ENCODE measurements around the gene CAMTA1. TPM values are rescaled to one million over a fixed set of nuclear protein-coding genes. Genes with fewer than 3 reads are reported as not detected.

Gene CAMTA1
- total and polyA plus RNA-seq, 4 donors: 18.0 to 93.5 (median 35.8) TPM

DNA sequence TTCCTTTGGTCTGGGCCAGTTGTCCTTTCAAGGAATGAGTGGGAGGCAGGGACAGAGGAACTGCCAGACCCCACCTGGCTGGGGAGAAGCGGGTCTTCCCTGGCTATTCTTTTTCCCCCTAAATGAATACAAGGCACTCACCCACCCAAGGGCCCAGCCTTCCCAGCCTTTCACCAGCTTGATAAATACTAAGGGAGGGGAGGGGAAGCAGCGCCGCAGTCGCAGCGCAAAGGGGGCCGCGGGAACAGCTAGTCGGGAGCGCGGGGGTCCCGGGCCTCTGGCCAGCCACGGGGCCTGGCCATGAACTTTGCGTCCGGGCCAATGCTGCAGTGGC lies 894.6 kb downstream of the CAMTA1 start:
- no peaks in the 10 kb centered on the region for H3K36me3 ChIP-seq (ENCODE audit: control insufficient read depth in 4 of 4, insufficient read depth in 3 of 4, low read depth in 1 of 4, low read length in 3 of 4)
- peaks cover 2 to 15% (median 3%) of the 10 kb centered on the region in 4 donors for H3K4me1 ChIP-seq (ENCODE audit: control insufficient read depth in 4 of 4, insufficient read depth in 4 of 4, low read length in 3 of 4)
- TF ChIP-seq YY1 (IDR thresholded peaks at IDR 0.05) (no peak), RXRA (IDR thresholded peaks at IDR 0.05) (no peak), TAF1 (conservative IDR thresholded peaks at IDR 0.05) (no peak), EGR1 (IDR thresholded peaks at IDR 0.05; ENCODE audit: low read depth in 2 of 2) (no peak), FOXA1 (IDR thresholded peaks at IDR 0.05) (no peak), HNF4G (IDR thresholded peaks at IDR 0.05) (no peak), HNF4A (conservative IDR thresholded peaks at IDR 0.05) (no peak), ZBTB33 (IDR thresholded peaks at IDR 0.05) (no peak), FOXA2 (IDR thresholded peaks at IDR 0.05) (no peak), REST (IDR thresholded peaks at IDR 0.05) (no peak), SP1 (IDR thresholded peaks at IDR 0.05) (no peak), GABPA (IDR thresholded peaks at IDR 0.05 in 1 of 2, conservative IDR thresholded peaks at IDR 0.05 in 1 of 2) (no peak), JUND (IDR thresholded peaks at IDR 0.05) (no peak), NR2F2 (IDR thresholded peaks at IDR 0.05) (no peak), RAD21 (IDR thresholded peaks at IDR 0.05) (no peak)
- TF ChIP-seq, protein P1, sequence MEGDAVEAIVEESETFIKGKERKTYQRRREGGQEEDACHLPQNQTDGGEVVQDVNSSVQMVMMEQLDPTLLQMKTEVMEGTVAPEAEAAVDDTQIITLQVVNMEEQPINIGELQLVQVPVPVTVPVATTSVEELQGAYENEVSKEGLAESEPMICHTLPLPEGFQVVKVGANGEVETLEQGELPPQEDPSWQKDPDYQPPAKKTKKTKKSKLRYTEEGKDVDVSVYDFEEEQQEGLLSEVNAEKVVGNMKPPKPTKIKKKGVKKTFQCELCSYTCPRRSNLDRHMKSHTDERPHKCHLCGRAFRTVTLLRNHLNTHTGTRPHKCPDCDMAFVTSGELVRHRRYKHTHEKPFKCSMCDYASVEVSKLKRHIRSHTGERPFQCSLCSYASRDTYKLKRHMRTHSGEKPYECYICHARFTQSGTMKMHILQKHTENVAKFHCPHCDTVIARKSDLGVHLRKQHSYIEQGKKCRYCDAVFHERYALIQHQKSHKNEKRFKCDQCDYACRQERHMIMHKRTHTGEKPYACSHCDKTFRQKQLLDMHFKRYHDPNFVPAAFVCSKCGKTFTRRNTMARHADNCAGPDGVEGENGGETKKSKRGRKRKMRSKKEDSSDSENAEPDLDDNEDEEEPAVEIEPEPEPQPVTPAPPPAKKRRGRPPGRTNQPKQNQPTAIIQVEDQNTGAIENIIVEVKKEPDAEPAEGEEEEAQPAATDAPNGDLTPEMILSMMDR (IDR thresholded peaks at IDR 0.05; ENCODE audit: low read depth, low read length, missing input control): no peak
- TF ChIP-seq, protein P2, sequence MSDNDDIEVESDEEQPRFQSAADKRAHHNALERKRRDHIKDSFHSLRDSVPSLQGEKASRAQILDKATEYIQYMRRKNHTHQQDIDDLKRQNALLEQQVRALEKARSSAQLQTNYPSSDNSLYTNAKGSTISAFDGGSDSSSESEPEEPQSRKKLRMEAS (IDR thresholded peaks at IDR 0.05): no peak
- DNase-seq (ENCODE audit: low spot score): no peak
- H3K9me3 ChIP-seq (ENCODE audit: control insufficient read depth in 4 of 4, low read length in 3 of 4): no peaks in the 10 kb centered on the region
- H3K27ac ChIP-seq (ENCODE audit: low read depth in 1 of 2, low read length in 2 of 2): peak overlapping the region in 1 of 2 donors; percentile 23
- H3K4me3 ChIP-seq (ENCODE audit: low read depth in 1 of 3, low read length in 3 of 3): peak overlapping the region in 2 of 3 donors; percentile 67 to 75
- no peaks in the 10 kb centered on the region for H3K27me3 ChIP-seq (ENCODE audit: control insufficient read depth in 4 of 4, insufficient read depth in 4 of 4, low read length in 3 of 4)
- WGBS: 12% methylated on average over 14 of the region's 14 CpGs
- no peak overlapping the region for H3K9ac ChIP-seq (ENCODE audit: low read depth in 1 of 2, low read length in 2 of 2)

Measured in liver (tissue), 9 donors.